ENCODE data around the gene VGLL4.
"Not testable (repeated sequence)": the region's sequence is repeated elsewhere in the genome, so short reads cannot be mapped to it uniquely, and the experiment has no call there.

VGLL4 gene

DNA sequence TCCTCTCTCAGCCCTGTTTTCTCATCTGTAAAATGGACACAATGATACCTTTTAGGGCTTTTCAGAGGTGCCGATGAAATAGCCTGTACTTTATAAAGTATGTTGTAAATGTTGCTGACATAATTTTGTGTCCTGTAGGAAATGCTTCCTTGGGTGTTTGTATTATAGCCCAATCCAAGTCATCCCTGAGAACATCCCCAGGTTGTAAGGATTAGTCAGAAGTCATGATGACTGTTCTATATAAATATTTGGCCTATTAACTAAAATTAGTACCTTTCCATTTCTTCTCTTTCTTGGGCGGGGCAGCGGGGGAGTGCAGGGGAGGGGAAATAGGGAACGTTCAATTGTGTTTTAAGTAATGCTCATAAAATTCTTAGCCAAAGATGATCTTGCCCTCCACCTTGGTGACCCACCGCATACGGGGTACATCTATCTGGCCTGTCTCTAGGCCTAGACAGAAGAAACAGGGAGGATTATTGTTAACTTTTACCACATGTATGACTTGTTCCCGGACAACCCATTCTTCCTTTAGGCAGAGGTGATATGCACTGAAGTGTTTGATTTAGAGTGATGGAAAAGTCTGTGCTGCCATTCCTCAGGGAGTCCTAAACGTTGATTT, 120.7 kb downstream of the VGLL4 start:
- DNase-seq = no peak

DNA sequence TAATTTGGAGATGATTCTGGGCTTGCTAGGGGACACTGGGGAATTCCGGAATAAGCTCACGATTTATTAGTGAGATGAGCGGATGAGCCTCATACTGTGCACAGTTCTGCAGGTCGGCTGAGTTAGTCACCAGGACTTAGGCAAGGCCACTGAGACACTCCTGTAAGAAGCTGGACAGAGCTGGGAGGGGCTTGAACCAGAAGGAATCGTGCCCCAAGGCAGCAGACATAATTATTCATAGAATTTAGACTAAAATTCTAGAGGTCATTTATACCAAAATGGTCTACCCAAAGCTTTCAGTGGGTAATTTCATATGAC, 121.4 kb downstream of the VGLL4 start:
- DNase-seq = no peak

DNA sequence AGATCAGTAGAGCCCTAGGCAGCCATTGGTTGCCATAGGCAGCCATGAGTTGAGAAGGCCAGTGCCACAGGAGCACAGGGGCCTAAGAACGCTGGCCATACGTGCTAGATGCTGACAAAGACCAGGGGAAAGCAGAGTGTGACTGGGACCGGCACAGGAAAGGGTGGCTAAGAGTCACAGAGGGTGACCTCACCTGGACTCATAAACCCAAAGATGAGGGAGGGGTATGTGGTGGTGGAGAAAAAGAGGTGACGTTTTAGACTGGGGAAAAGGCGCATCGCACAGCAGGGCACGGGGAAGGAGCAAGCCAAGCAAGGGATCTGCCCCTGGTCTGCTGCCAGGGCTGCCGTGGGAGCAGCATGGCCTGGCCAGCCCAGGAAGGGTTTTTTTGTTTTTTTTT, 122.5 kb downstream of the VGLL4 start:
- DNase-seq = no peak

DNA sequence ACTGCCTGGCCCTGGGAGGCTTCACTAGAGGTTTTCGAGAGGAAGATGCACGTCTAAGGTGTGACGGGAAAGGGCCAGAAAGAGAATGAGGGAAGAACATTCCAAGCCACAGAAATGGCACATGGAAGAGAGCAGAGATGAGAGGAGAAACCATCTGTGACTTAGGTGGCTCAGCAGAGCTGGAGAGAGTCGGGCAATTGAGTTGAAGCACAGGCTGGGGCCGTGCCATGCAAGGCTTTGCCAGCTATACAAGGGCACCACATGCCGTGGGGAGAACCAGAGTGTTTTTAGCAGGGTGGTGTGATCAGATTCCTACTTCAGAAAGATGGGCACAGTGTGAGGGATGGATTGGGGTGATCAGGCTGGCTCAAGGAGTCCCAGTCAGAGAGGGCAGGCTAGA, 126.1 kb downstream of the VGLL4 start:
- no peak for DNase-seq

DNA sequence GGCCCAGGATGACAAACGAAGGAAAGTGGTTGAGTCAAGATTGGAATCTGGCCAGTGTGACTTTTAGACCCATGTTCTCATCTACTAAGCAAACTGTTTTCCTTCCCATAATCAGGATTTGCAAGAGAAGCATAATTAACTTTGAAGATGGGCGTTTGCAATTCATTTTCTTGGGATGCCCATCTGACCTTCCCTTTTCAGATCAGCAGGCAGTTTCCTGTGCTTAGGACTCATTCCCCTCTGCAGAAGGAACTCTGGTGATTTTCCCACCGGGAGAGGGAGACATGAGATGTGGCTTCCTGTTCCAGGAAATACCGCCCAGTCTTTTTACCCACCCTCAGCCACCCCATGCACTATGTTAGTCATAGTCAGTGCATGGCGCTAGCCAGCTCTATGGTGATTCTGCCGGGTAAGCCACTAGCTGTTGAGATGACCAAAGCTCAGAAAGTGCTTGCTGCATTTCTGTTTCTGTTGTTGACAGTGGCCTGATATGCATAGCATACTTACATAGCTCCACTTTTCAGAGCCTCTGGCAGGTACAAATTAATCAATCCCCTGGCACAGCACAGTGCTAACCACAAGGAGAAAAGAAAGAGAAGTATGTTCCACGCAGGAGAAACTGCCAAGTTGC, 129.4 kb downstream of the VGLL4 start:
- DNase-seq = no peak

DNA sequence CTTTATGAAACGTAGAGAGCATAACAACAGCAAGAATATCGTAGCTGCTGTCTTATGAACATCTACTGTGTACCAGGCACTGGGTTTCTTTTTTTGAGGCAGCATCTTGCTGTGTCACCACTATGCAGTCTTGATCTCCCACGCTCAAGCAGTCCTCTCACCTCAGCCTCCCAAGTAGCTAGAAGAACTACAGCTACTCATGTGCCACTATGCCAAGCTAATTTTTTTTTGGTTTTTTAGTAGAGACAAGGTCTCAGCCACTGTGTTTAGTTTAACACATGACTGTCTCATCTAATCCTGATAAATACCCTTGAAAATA, 129.9 kb downstream of the VGLL4 start:
- no peak for DNase-seq

DNA sequence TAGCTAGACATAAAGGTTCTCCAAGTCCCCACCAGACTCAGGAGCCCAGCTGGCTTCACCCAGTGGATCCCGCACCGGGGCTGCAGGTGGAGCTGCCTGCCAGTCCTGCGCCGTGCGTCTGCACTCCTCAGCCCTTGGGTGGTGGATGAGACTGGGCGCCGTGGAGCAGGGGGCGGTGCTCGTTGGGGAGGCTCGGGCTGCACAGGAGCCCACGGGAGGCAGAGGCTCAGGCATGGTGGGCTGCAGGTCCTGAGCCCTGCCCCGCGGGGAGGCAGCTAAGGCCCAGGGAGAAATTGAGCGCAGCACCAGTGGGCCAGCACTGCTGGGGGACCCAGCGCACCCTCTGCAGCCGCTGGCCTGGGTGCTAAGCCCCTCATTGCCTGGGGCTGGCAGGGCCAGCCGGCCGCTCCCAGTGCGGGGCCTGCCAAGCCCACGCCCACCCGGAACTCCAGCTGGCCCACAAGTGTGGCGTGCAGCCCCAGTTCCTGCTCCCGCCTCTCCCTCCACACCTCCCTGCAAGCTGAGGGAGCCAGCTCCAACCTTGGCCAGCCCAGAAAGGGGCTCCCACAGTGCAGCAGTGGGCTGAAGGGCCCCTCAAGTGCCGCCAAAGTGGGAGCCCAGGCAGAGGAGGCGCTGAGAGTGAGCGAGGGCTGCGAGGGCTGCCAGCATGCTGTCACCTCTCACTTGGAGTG, 130.4 kb downstream of the VGLL4 start:
- DNase-seq = not testable (repeated sequence)

DNA sequence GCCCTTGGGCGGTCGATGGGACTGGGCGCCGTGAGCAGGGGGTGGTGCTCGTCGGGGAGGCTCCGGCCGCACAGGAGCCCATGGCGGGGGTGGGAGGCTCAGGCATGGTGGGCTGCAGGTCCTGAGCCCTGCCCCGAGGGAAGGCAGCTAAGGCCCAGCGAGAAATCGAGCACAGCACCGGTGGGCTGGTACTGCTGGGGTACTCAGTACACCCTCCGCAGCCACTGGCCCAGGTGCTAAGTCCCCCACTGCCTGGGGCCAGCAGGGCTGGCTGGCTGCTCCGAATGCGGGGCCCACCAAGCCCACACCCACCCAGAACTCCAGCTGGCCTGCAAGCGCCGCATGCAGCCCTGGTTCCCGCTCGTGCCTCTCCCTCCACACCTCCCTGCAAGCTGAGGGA, 132.1 kb downstream of the VGLL4 start:
- DNase-seq = not testable (repeated sequence)

DNA sequence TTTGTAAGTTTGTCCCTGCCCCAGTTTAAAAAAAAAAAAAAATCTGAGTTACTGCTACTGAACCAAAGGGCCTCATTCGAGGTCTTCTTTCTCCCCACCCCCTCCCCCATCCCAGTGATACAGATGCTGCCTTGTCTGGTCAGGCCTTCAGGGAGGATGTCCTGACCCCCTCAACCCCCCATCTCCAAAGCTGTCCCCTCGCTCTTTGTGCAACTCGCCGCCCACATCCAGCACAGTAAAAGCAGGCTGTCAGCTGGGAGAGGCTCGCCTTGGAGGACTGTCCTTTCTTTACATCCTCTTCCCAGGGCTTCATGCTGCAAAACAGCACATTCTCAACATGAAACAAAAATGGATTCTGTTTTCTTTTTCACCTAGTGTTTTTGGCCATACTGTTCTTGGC, 133.4 kb downstream of the VGLL4 start:
- DNase-seq = no peak

DNA sequence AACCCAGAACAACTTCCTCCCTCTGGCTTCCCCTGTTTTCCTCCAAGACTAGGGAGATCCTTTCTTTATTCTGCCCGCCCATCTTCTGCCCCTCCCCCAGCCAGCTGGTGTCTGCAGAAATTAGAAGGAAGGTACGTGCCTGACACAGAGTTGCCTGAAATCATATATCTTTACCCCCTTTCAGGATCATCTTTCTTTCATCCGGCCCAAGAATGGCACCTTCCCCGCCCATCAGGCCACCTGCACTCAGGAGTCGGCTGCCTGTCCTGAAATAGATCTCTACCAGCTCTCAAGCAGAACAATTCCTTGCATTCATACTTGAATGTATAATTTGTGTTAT, 133.7 kb downstream of the VGLL4 start:
- no peak for DNase-seq

DNA sequence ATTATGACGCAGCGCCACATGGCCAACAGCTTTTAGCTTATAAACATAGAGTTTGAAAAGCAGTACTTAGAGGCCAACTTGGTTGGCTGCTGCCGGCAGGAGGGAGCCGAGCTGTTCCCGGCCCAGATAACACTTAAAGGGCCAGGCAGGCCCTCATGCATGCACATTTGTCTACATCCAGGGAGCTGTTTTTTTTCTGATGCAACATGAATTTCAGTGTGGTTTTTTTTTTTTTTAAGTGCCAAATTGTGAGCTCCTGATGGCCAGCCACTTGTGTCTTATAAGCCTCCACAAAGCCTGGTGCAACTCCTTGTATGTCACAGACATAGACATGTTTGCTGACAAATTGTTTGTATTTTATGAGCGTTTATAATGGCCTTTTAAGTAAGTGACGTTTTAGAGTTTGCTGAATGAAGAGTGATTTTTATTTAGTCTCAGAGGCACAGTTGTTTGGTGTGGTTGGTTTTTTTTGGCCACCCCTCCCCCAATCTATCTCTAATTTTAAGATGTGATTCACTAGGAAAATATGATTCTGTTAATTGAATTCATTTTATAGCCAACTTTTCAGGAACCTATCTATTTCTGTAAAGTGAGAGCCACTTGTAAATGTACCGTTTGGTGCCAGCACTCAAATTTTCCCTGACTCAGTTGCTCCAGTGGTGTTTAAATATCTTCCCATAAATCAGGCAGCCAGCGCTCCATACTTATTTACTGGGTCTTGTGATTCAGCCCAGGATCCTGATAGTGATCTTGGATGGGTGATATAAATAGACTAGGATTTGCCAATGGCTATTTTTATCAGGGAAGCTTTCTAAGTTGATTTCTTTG, 134.3 kb downstream of the VGLL4 start:
- DNase-seq = no peak

DNA sequence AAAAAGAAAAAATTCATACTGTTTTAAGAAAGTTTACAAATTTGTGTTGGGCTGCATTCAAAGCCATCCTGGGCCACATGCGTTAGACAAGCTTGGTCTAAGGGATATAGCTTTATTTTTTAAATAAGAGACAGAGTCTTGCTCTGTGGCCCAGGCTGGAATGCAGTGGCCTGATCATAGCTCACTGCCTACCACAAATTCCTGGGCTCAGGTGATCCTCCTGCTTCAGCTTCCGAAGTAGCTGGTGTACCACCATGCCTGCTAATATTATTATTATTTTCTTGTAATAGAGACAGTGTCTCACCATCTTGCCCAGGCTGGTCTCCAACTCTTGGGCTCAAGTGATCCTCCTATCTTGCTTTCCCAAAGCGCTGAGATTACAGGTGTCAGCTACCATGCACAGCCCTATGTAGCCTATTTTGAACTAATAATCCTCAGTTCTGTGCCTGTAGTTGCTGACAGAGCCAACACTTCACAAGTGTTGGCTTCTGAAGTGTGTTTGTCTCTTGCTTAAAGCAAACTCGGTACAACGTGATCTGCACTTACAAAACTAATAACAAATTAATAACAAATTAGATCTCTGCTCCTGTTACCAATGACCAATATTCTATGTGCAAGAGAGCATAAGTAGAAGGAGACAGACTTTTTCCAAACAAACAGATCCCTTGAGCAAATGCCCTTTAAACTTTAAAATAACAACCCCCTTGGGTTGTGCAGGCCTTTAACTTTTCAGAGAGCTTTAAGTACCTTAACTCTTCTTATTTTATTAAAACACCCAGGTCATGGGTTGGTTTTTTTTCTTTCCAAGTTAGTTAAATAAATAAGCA, 135.2 kb downstream of the VGLL4 start:
- no peak for DNase-seq

DNA sequence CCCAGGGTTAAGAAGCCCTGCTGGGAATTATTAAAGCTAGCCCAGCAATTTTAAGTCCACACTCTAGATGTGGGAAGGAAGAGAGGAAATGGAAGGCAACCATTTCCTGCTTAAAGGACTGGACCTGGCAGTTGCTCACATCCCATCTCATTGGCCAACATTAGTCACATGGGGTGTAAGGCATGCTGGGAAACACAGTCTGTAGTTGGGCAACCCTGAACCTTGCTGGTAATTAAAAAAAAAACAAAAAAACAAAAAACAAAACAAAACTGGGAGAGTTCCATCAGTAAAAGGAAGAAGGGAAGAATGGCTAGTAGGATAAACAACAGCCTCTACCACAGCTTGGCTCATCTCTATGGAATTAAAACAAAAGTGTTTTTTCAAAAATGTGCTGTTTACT, 136.0 kb downstream of the VGLL4 start:
- no peak for DNase-seq

All from NCI-H1048 (cell line).